Measurements from ENCODE around the gene ANKH. TPM values are rescaled to one million over a fixed set of nuclear protein-coding genes. Genes with fewer than 3 reads are reported as not detected.

The ANKH gene
- total and polyA plus RNA-seq, 4 experiments from 2014 or later, result 34.1 to 165 (median 114) TPM

GRCh38 chr5:14829396-14829795 lies 42.2 kb downstream of the ANKH start:
- Histone ChIP-seq H3K27me3 (ENCODE audit: insufficient read depth, low read length) (no peaks in the 10 kb centered on the region), H3K9me3 (ENCODE audit: control insufficient read depth in 1 of 2, low read length in 2 of 2) (no peaks in the 10 kb centered on the region), H3K4me1 (ENCODE audit: insufficient read depth, low read length) (peaks cover 18% of the 10 kb centered on the region), H3K27ac (ENCODE audit: low read depth, low read length) (no peak overlapping the region), H3K36me3 (ENCODE audit: insufficient read depth, low read length) (no peaks in the 10 kb centered on the region), H3K4me3 (ENCODE audit: low read length in 2 of 2) (no peak overlapping the region)
- no peaks in the 10 kb centered on the region for H3K9me3 Mint-ChIP-seq
- CTCF ChIA-PET (ENCODE audit: partially characterized antibody), result interaction anchor here (0.7 to 1.5 kb wide), 2 partner anchors 10 to 415 kb away, joined by 3 to 4 read pairs; no protein-coding TSS in a partner anchor
- no peak for DNase-seq
- H3K36me3 Mint-ChIP-seq, result peaks cover 11 to 22% of the 10 kb centered on the region in 2 donors
- H3K27me3 Mint-ChIP-seq, result no peaks in the 10 kb centered on the region
- H3K4me3 Mint-ChIP-seq, result no peak overlapping the region
- H3K27ac Mint-ChIP-seq, result peak overlapping the region in 1 of 7 donors; percentile 61
- H3K4me1 Mint-ChIP-seq, result peaks cover 40 to 75% (median 59%) of the 10 kb centered on the region in 4 donors
- intact Hi-C loops (cut with micrococcal nuclease), result no loop called here
- POLR2A ChIA-PET (ENCODE audit: partially characterized antibody), result interaction anchor here (1.3 kb wide), 1 partner anchor 44 kb away, joined by 3 read pairs; no protein-coding TSS in a partner anchor

GRCh38 chr5:14826714-14827113 lies 44.9 kb downstream of the ANKH start:
- H3K27me3 ChIP-seq (ENCODE audit: insufficient read depth, low read length), result no peaks in the 10 kb centered on the region
- Mint-ChIP-seq H3K4me1 (peaks cover 39 to 69% (median 53%) of the 10 kb centered on the region in 4 donors), H3K27ac (peak overlapping the region in 3 of 7 donors; percentile 25 to 71 (median 63)), H3K36me3 (peaks cover 11 to 25% of the 10 kb centered on the region in 2 donors), H3K9me3 (no peaks in the 10 kb centered on the region), H3K4me3 (peak overlapping the region in 2 of 8 donors; percentile 33 to 50), H3K27me3 (no peaks in the 10 kb centered on the region)
- ChIA-PET POLR2A (ENCODE audit: partially characterized antibody) (interaction anchor here (0.8 kb wide), 1 partner anchor 17 kb away, joined by 3 read pairs; no protein-coding TSS in a partner anchor), CTCF (ENCODE audit: partially characterized antibody) (interaction anchor here (0.9 to 1.4 kb wide), 4 partner anchors 8 to 141 kb away, joined by 3 to 4 read pairs (median 4); no protein-coding TSS in a partner anchor)
- intact Hi-C loops (cut with micrococcal nuclease), result no loop called here
- no peaks in the 10 kb centered on the region for H3K9me3 ChIP-seq (ENCODE audit: control insufficient read depth in 1 of 2, low read length in 2 of 2)
- no peak for DNase-seq
- H3K27ac ChIP-seq (ENCODE audit: low read depth, low read length), result no peak overlapping the region
- no peaks in the 10 kb centered on the region for H3K36me3 ChIP-seq (ENCODE audit: insufficient read depth, low read length)
- H3K4me3 ChIP-seq (ENCODE audit: low read length in 2 of 2), result no peak overlapping the region
- H3K4me1 ChIP-seq (ENCODE audit: insufficient read depth, low read length), result peaks cover 14% of the 10 kb centered on the region

GRCh38 chr5:14825977-14826376 lies 45.6 kb downstream of the ANKH start:
- CTCF ChIA-PET (ENCODE audit: partially characterized antibody), result interaction anchor here (1.3 kb wide), 1 partner anchor 14 kb away, joined by 3 read pairs; no protein-coding TSS in a partner anchor

GRCh38 chr5:14824499-14824898 lies 47.1 kb downstream of the ANKH start:
- Mint-ChIP-seq H3K4me1 (peaks cover 40 to 76% (median 54%) of the 10 kb centered on the region in 4 donors), H3K36me3 (peaks cover 14 to 27% of the 10 kb centered on the region in 2 donors), H3K27ac (peak overlapping the region in 4 of 7 donors; percentile 2 to 64 (median 47)), H3K27me3 (no peaks in the 10 kb centered on the region), H3K9me3 (no peaks in the 10 kb centered on the region), H3K4me3 (no peak overlapping the region)
- peaks cover 12% of the 10 kb centered on the region for H3K4me1 ChIP-seq (ENCODE audit: insufficient read depth, low read length)
- H3K27me3 ChIP-seq (ENCODE audit: insufficient read depth, low read length), result no peaks in the 10 kb centered on the region
- H3K27ac ChIP-seq (ENCODE audit: low read depth, low read length), result no peak overlapping the region
- intact Hi-C loops (cut with micrococcal nuclease), result no loop called here
- POLR2A ChIA-PET (ENCODE audit: partially characterized antibody), result interaction anchor here (1.0 kb wide), 1 partner anchor 46 kb away, joined by 3 read pairs; no protein-coding TSS in a partner anchor
- CTCF ChIA-PET (ENCODE audit: partially characterized antibody), result no interaction called here
- no peak for DNase-seq
- H3K9me3 ChIP-seq (ENCODE audit: control insufficient read depth in 1 of 2, low read length in 2 of 2), result no peaks in the 10 kb centered on the region
- no peak overlapping the region for H3K4me3 ChIP-seq (ENCODE audit: low read length in 2 of 2)
- no peaks in the 10 kb centered on the region for H3K36me3 ChIP-seq (ENCODE audit: insufficient read depth, low read length)

More at GRCh38 chr5:14825977-14826376, 45.6 kb downstream of the ANKH start:
- intact Hi-C loops (cut with micrococcal nuclease), result no loop called here
- H3K36me3 Mint-ChIP-seq, result peaks cover 15 to 25% of the 10 kb centered on the region in 2 donors
- peaks cover 14% of the 10 kb centered on the region for H3K4me1 ChIP-seq (ENCODE audit: insufficient read depth, low read length)
- no peaks in the 10 kb centered on the region for H3K9me3 ChIP-seq (ENCODE audit: control insufficient read depth in 1 of 2, low read length in 2 of 2)
- no peaks in the 10 kb centered on the region for H3K27me3 ChIP-seq (ENCODE audit: insufficient read depth, low read length)
- no peaks in the 10 kb centered on the region for H3K36me3 ChIP-seq (ENCODE audit: insufficient read depth, low read length)
- peaks cover 39 to 76% (median 55%) of the 10 kb centered on the region in 4 donors for H3K4me1 Mint-ChIP-seq
- H3K4me3 ChIP-seq (ENCODE audit: low read length in 2 of 2), result no peak overlapping the region
- H3K27ac ChIP-seq (ENCODE audit: low read depth, low read length), result no peak overlapping the region
- POLR2A ChIA-PET (ENCODE audit: partially characterized antibody), result interaction anchor here (0.8 kb wide), 1 partner anchor 16 kb away, joined by 3 read pairs; no protein-coding TSS in a partner anchor
- no peaks in the 10 kb centered on the region for H3K9me3 Mint-ChIP-seq
- H3K27ac Mint-ChIP-seq, result no peak overlapping the region
- no peaks in the 10 kb centered on the region for H3K27me3 Mint-ChIP-seq
- DNase-seq, result no peak
- no peak overlapping the region for H3K4me3 Mint-ChIP-seq

GRCh38 chr5:14821100-14821845 lies 50.3 kb downstream of the ANKH start:
- DNase-seq, result no peak
- Histone ChIP-seq H3K27ac (ENCODE audit: low read depth, low read length) (no peak overlapping the region), H3K4me3 (ENCODE audit: low read length in 2 of 2) (no peak overlapping the region), H3K4me1 (ENCODE audit: insufficient read depth, low read length) (no peaks in the 10 kb centered on the region), H3K27me3 (ENCODE audit: insufficient read depth, low read length) (no peaks in the 10 kb centered on the region), H3K36me3 (ENCODE audit: insufficient read depth, low read length) (no peaks in the 10 kb centered on the region), H3K9me3 (ENCODE audit: control insufficient read depth in 1 of 2, low read length in 2 of 2) (no peaks in the 10 kb centered on the region)
- ChIA-PET CTCF (ENCODE audit: partially characterized antibody) (interaction anchor here (1.1 to 1.5 kb wide), 2 partner anchors 12 to 100 kb away, joined by 3 to 5 read pairs; no protein-coding TSS in a partner anchor), POLR2A (ENCODE audit: partially characterized antibody) (interaction anchor here (1.7 kb wide), 1 partner anchor 12 kb away, joined by 3 read pairs; no protein-coding TSS in a partner anchor)
- intact Hi-C loops (cut with micrococcal nuclease), result no loop called here
- peaks cover 34 to 62% (median 48%) of the 10 kb centered on the region in 4 donors for H3K4me1 Mint-ChIP-seq
- H3K9me3 Mint-ChIP-seq, result no peaks in the 10 kb centered on the region
- peaks cover 4 to 9% of the 10 kb centered on the region in 2 donors for H3K36me3 Mint-ChIP-seq
- no peak overlapping the region for H3K27ac Mint-ChIP-seq
- H3K27me3 Mint-ChIP-seq, result no peaks in the 10 kb centered on the region
- H3K4me3 Mint-ChIP-seq, result no peak overlapping the region

GRCh38 chr5:14818931-14819790 lies 52.4 kb downstream of the ANKH start:
- POLR2A ChIA-PET (ENCODE audit: partially characterized antibody), result interaction anchor here (1.2 to 1.5 kb wide), 2 partner anchors 9 to 18 kb away, joined by 5 read pairs; no protein-coding TSS in a partner anchor
- DNase-seq, result no peak

More at GRCh38 chr5:14818931-14819790, 52.4 kb downstream of the ANKH start:
- Histone ChIP-seq H3K4me3 (ENCODE audit: low read length in 2 of 2) (no peak overlapping the region), H3K4me1 (ENCODE audit: insufficient read depth, low read length) (peaks cover 4% of the 10 kb centered on the region), H3K36me3 (ENCODE audit: insufficient read depth, low read length) (no peaks in the 10 kb centered on the region), H3K27ac (ENCODE audit: low read depth, low read length) (no peak overlapping the region), H3K9me3 (ENCODE audit: control insufficient read depth in 1 of 2, low read length in 2 of 2) (no peaks in the 10 kb centered on the region), H3K27me3 (ENCODE audit: insufficient read depth, low read length) (no peaks in the 10 kb centered on the region)
- Mint-ChIP-seq H3K9me3 (no peaks in the 10 kb centered on the region), H3K36me3 (peaks cover 6 to 9% of the 10 kb centered on the region in 2 donors), H3K27me3 (no peaks in the 10 kb centered on the region), H3K27ac (peak overlapping the region in 1 of 7 donors; percentile 29), H3K4me1 (peaks cover 37 to 68% (median 51%) of the 10 kb centered on the region in 4 donors), H3K4me3 (no peak overlapping the region)
- intact Hi-C loops (cut with micrococcal nuclease), result no loop called here
- CTCF ChIA-PET (ENCODE audit: partially characterized antibody), result interaction anchor here (1.1 to 1.5 kb wide), 3 partner anchors 8 to 51 kb away, joined by 3 to 4 read pairs (median 4); no protein-coding TSS in a partner anchor
